ENCODE measurements around the gene LTBP3. TPM values are rescaled to one million over a fixed set of nuclear protein-coding genes. Genes with fewer than 3 reads are reported as not detected.

LTBP3 gene
- total and polyA plus RNA-seq, 2 of the 4 experiments (the other 2 are of a cell fraction): 6.6 to 145 TPM

DNA sequence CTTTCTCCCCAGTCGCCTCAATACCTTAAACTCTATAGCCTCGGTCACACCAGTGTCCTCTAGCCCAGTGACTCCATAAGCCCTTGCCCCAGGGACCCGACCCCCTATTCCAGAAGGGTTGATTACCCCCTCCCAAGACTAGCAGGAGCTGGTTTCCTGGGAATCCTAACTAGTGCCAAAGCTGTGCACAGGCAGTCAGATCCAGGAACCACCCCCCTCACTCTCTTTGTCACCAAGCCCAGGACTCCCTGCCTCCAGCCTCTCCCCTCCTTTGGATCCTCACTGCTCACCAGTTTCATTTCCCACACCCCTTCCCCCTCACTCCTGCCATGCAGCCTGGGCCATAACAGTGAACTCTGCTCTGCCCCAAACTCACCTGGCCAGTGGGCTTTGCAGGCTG is 9.8 kb downstream of the LTBP3 start:
- H3K27ac ChIP-seq (ENCODE audit: insufficient read depth, low read length): no peak overlapping the region
- no TSS peak for BruUV-seq (replicated peaks)
- H3K79me1 ChIP-seq (ENCODE audit: low read depth in 1 of 2, low read length in 2 of 2): peaks cover 3 to 8% of the 10 kb centered on the region in 2 experiments; a peak in 2 of 4 replicates
- no peak overlapping the region for H3K14ac ChIP-seq (replicated peaks; ENCODE audit: low read depth, low read length)
- H3K27me3 ChIP-seq (ENCODE audit: control insufficient read depth, insufficient read depth, low read length): no peaks in the 10 kb centered on the region
- no peaks in the 10 kb centered on the region for H3K9me3 ChIP-seq (ENCODE audit: control insufficient read depth, insufficient read depth, low read length)
- no peak overlapping the region for H2AK5ac ChIP-seq (ENCODE audit: low read depth, low read length)
- CTCF ChIA-PET: no interaction called here
- H2BK120ac ChIP-seq (ENCODE audit: low read depth, low read length): no peak overlapping the region
- DNase-seq (no peak), ATAC-seq (ENCODE audit: low read depth) (no peak)
- H3K56ac ChIP-seq (ENCODE audit: extremely low read depth, insufficient read depth, low read length): no peak overlapping the region
- TF ChIP-seq POLR2A (IDR thresholded peaks at IDR 0.05; ENCODE audit: low read depth, low read length) (no peak), MAZ (IDR thresholded peaks at IDR 0.05; ENCODE audit: borderline replicate concordance, low read depth, low read length) (no peak), RAD21 (IDR thresholded peaks at IDR 0.05; ENCODE audit: low read length) (no peak), BHLHE40 (IDR thresholded peaks at IDR 0.05; ENCODE audit: low read depth, low read length) (no peak), MXI1 (IDR thresholded peaks at IDR 0.05; ENCODE audit: borderline replicate concordance, low read depth, low read length) (no peak), SMC3 (IDR thresholded peaks at IDR 0.05; ENCODE audit: low read depth, low read length) (no peak), CHD1 (IDR thresholded peaks at IDR 0.05; ENCODE audit: low read depth, low read length) (no peak)
- TF ChIP-seq, protein P1, sequence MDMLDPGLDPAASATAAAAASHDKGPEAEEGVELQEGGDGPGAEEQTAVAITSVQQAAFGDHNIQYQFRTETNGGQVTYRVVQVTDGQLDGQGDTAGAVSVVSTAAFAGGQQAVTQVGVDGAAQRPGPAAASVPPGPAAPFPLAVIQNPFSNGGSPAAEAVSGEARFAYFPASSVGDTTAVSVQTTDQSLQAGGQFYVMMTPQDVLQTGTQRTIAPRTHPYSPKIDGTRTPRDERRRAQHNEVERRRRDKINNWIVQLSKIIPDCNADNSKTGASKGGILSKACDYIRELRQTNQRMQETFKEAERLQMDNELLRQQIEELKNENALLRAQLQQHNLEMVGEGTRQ (IDR thresholded peaks at IDR 0.05; ENCODE audit: low read depth, low read length): no peak
- TF ChIP-seq, protein P2, sequence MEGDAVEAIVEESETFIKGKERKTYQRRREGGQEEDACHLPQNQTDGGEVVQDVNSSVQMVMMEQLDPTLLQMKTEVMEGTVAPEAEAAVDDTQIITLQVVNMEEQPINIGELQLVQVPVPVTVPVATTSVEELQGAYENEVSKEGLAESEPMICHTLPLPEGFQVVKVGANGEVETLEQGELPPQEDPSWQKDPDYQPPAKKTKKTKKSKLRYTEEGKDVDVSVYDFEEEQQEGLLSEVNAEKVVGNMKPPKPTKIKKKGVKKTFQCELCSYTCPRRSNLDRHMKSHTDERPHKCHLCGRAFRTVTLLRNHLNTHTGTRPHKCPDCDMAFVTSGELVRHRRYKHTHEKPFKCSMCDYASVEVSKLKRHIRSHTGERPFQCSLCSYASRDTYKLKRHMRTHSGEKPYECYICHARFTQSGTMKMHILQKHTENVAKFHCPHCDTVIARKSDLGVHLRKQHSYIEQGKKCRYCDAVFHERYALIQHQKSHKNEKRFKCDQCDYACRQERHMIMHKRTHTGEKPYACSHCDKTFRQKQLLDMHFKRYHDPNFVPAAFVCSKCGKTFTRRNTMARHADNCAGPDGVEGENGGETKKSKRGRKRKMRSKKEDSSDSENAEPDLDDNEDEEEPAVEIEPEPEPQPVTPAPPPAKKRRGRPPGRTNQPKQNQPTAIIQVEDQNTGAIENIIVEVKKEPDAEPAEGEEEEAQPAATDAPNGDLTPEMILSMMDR (conservative IDR thresholded peaks at IDR 0.05; ENCODE audit: low read depth, low read length): no peak
- 81% methylated on average over 3 of the region's 3 CpGs; no CpG with 5 or more reads in 1 of the 2 experiments for WGBS, 2 experiments (ENCODE audit: extremely low coverage in 2 of 2, insufficient read length in 1 of 2)
- no peak overlapping the region for H3K4me3 ChIP-seq (ENCODE audit: insufficient read depth, low read depth, low read length)
- H3K9me1 ChIP-seq (ENCODE audit: insufficient read depth, low read length): no peaks in the 10 kb centered on the region
- no peak overlapping the region for H3K4ac ChIP-seq (ENCODE audit: low read depth, low read length)
- no peak overlapping the region for H2AFZ ChIP-seq (replicated peaks; ENCODE audit: low read length, poor library complexity)
- H3K9ac ChIP-seq (ENCODE audit: low read depth, low read length): no peak overlapping the region
- H2BK5ac ChIP-seq (ENCODE audit: low read depth, low read length, poor library complexity, severe bottlenecking): no peak overlapping the region
- no peak overlapping the region for H2BK15ac ChIP-seq (ENCODE audit: low read depth, low read length)
- intact Hi-C loops (cut with micrococcal nuclease) (no loop called here), dilution Hi-C loops (cut with HindIII; ENCODE audit: low sequenced_read_pairs, unreplicated experiment) (no loop called here), in situ Hi-C loops (cut with MboI; ENCODE audit: low sequenced_read_pairs) (no loop called here)
- H4K91ac ChIP-seq (ENCODE audit: insufficient read depth, low read depth, low read length): no peak overlapping the region
- H2BK20ac ChIP-seq (ENCODE audit: low read depth, low read length): no peak overlapping the region
- no peak overlapping the region for H3K18ac ChIP-seq (ENCODE audit: low read depth, low read length)
- POLR2A ChIA-PET (ENCODE audit: unreplicated experiment): no interaction called here
- peaks cover 8% of the 10 kb centered on the region for H4K20me1 ChIP-seq (ENCODE audit: insufficient read depth, low read length)
- no peak overlapping the region for H4K8ac ChIP-seq (ENCODE audit: low read depth in 2 of 2, low read length in 2 of 2)
- H3K4me2 ChIP-seq (ENCODE audit: low read depth, low read length): no peak overlapping the region
- no peak overlapping the region for H4K5ac ChIP-seq (ENCODE audit: low read depth, low read length)
- H3K4me1 ChIP-seq (ENCODE audit: control insufficient read depth, insufficient read depth, low read length): no peaks in the 10 kb centered on the region
- peaks cover 53% of the 10 kb centered on the region for H3K36me3 ChIP-seq (ENCODE audit: control insufficient read depth, insufficient read depth, low read length)
- no peak overlapping the region for H2AK9ac ChIP-seq (replicated peaks; ENCODE audit: low read depth, low read length, poor library complexity)
- H3K23ac ChIP-seq (ENCODE audit: low read depth, low read length): no peak overlapping the region

All from IMR-90 (cell line).